GM23338 (cell line): Measurements from ENCODE around the gene GBX1. TPM values are rescaled to one million over a fixed set of nuclear protein-coding genes. Genes with fewer than 3 reads are reported as not detected.

ENCODE experiments used
- ATAC-seq: fragments of 200-7000 bp; cut with Tn5 transposase; 3 replicates; pipeline ENCODE4 v1.9.1; 2020
- DNase-seq: peaks from one replicate; pipeline ENCODE4 v3.0.0-alpha.2; 2015; ENCODE audit warnings: low spot score
- H2AFZ ChIP-seq: fragments of 200-600 bp; sonication (generic); 2 replicates; pipeline ENCODE4 v1.8.0; 2016; ENCODE audit warnings: antibody characterized with exemption, mild to moderate bottlenecking, moderate library complexity
- H3F3A ChIP-seq: fragments of 200-600 bp; sonication (generic); replicated peaks from 2 replicates; pipeline ENCODE4 v1.8.0; 2017; ENCODE audit warnings: antibody characterized with exemption, mixed run types, low read depth
- H3K27ac ChIP-seq: fragments of 200-600 bp; sonication (generic); 2 replicates; pipeline ENCODE4 v1.6.1; 2016; ENCODE audit warnings: low read depth
- H3K27me3 ChIP-seq: fragments of 200-600 bp; sonication (generic); 2 replicates; pipeline ENCODE4 v1.8.0; 2016; ENCODE audit warnings: mild to moderate bottlenecking, mixed run types, moderate library complexity; ENCODE audit not compliant: insufficient read depth
- H3K36me3 ChIP-seq: fragments of 200-600 bp; sonication (generic); 2 replicates; pipeline ENCODE4 v1.8.0; 2016; ENCODE audit warnings: mild to moderate bottlenecking; ENCODE audit not compliant: insufficient read depth
- H3K4me1 ChIP-seq: fragments of 200-600 bp; sonication (generic); 2 replicates; pipeline ENCODE4 v1.8.0; 2016; ENCODE audit warnings: mild to moderate bottlenecking, moderate library complexity; ENCODE audit not compliant: insufficient read depth
- H3K4me2 ChIP-seq: fragments of 200-600 bp; sonication (generic); 2 replicates; pipeline ENCODE4 v1.7.1; 2017; ENCODE audit warnings: mixed run types
- H3K4me3 ChIP-seq: fragments of 200-600 bp; sonication (generic); 2 replicates; pipeline ENCODE4 v1.6.1; 2016; ENCODE audit warnings: mixed run types
- H3K79me2 ChIP-seq: fragments of 200-600 bp; sonication (generic); replicated peaks from 2 replicates; pipeline ENCODE4 v1.8.0; 2017; ENCODE audit warnings: mild to moderate bottlenecking; ENCODE audit not compliant: insufficient read depth
- H3K9me2 ChIP-seq: fragments of 200-600 bp; sonication (generic); 2 replicates; pipeline ENCODE4 v1.8.0; 2017; ENCODE audit not compliant: insufficient read depth
- H4K20me1 ChIP-seq: fragments of 200-600 bp; sonication (generic); replicated peaks from 2 replicates; pipeline ENCODE4 v1.8.0; 2017; ENCODE audit warnings: mild to moderate bottlenecking; ENCODE audit not compliant: insufficient read depth
- H3K27ac Mint-ChIP-seq: 2 replicates; pipeline ENCODE4 v1.8.0; 2020; ENCODE audit warnings: inconsistent platforms, mild to moderate bottlenecking, moderate library complexity, mixed read lengths
- H3K27me3 Mint-ChIP-seq: 3 replicates; pipeline ENCODE4 v1.8.0; 2022; ENCODE audit warnings: low read depth, mild to moderate bottlenecking, moderate library complexity, mixed read lengths, inconsistent platforms; ENCODE audit not compliant: insufficient read depth, poor library complexity
- H3K36me3 Mint-ChIP-seq: 3 replicates; pipeline ENCODE4 v1.8.0; 2021; ENCODE audit warnings: low read depth, mild to moderate bottlenecking, inconsistent platforms, moderate library complexity, mixed read lengths
- H3K4me1 Mint-ChIP-seq: 3 replicates; pipeline ENCODE4 v1.8.0; 2020; ENCODE audit warnings: mild to moderate bottlenecking, inconsistent platforms, mixed read lengths
- H3K4me3 Mint-ChIP-seq: 3 replicates; pipeline ENCODE4 v1.8.0; 2021; ENCODE audit warnings: moderate library complexity, mild to moderate bottlenecking, inconsistent platforms, mixed read lengths
- H3K9me3 Mint-ChIP-seq: 3 replicates; pipeline ENCODE4 v1.8.0; 2020; ENCODE audit warnings: moderate library complexity, mild to moderate bottlenecking, inconsistent platforms, mixed read lengths
- CREB1 ChIP-seq: fragments of 250-450 bp; sonication (Bioruptor Pico); IDR thresholded peaks from 2 replicates; pipeline ENCODE4 v1.5.0; 2020; ENCODE audit warnings: low read depth, mild to moderate bottlenecking, moderate library complexity
- EZH2 ChIP-seq: fragments of 200-600 bp; sonication (generic); IDR thresholded peaks from one replicate; pipeline ENCODE4 v1.8.0; 2017; ENCODE audit warnings: antibody characterized with exemption, mild to moderate bottlenecking, low read depth; ENCODE audit not compliant: unreplicated experiment
- EZH2phosphoT487 ChIP-seq: fragments of 200-600 bp; sonication (generic); IDR thresholded peaks from one replicate; pipeline ENCODE4 v1.8.1; 2018; ENCODE audit warnings: antibody characterized with exemption; ENCODE audit not compliant: unreplicated experiment
- JUNB ChIP-seq: IDR thresholded peaks from one replicate; pipeline ENCODE4 v1.6.1; 2016; ENCODE audit warnings: antibody characterized with exemption; ENCODE audit not compliant: unreplicated experiment
- NANOG ChIP-seq: IDR thresholded peaks from 2 replicates; pipeline ENCODE4 v1.6.1; 2016; ENCODE audit warnings: antibody characterized with exemption, borderline replicate concordance
- POLR2AphosphoS5 ChIP-seq: IDR thresholded peaks from 2 replicates; pipeline ENCODE4 v1.6.1; 2016; ENCODE audit warnings: antibody characterized with exemption, low read depth
- STAT1 ChIP-seq: IDR thresholded peaks from one replicate; pipeline ENCODE4 v1.6.1; 2016; ENCODE audit warnings: antibody characterized with exemption; ENCODE audit not compliant: unreplicated experiment
- ZNF114 ChIP-seq: fragments of 250-450 bp; sonication (Bioruptor Pico); IDR thresholded peaks from 2 replicates; pipeline ENCODE4 v1.5.0; 2020; ENCODE audit warnings: mild to moderate bottlenecking, moderate library complexity
- ZNF331 ChIP-seq: fragments of 250-450 bp; sonication (Bioruptor Pico); IDR thresholded peaks from 2 replicates; pipeline ENCODE4 v1.5.0; 2020; ENCODE audit warnings: low read depth, mild to moderate bottlenecking, moderate library complexity
- polyA plus RNA-seq: library from polyadenylated mRNA; unstranded; fragments of >200 nt; fragmentation: Nextera tagmentation; extraction: Ambion mirVana; gene quantifications from 2 replicates; pipeline ENCODE4 v1.2.1, GENCODE V29; 2016
- total RNA-seq: library from RNA; depleted of rRNA; stranded (reverse); fragments of >200 nt; shearing (Covaris generic); gene quantifications from 2 replicates; pipeline ENCODE4 v1.2.3, GENCODE V29; 2014
- TF ChIP-seq, protein P1 (sequence below): IDR thresholded peaks from 2 replicates; pipeline ENCODE4 v1.6.1; 2016; ENCODE audit warnings: antibody characterized with exemption
- TF ChIP-seq, protein P2 (sequence below): IDR thresholded peaks from one replicate; pipeline ENCODE4 v1.6.1; 2018; ENCODE audit warnings: antibody characterized with exemption; ENCODE audit not compliant: unreplicated experiment
- TF ChIP-seq, protein P3 (sequence below): fragments of 250-450 bp; sonication (Bioruptor Pico); IDR thresholded peaks from 2 replicates; pipeline ENCODE4 v1.5.0; 2020; ENCODE audit warnings: mild to moderate bottlenecking, moderate library complexity
- TF ChIP-seq, protein P4 (sequence below), 2 experiments: fragments of 200-600 bp in 1 of 2; sonication (generic) in 1 of 2; conservative IDR thresholded peaks; 2 replicates each; pipeline versions ENCODE4 v1.5.1 to v1.6.1; 2016 to 2017; ENCODE audit warnings: antibody characterized with exemption in 2 of 2, low read depth in 2 of 2, mild to moderate bottlenecking in 2 of 2, moderate library complexity in 1 of 2

The GBX1 gene
- total and polyA plus RNA-seq, 2 experiments from 2014 or later: 0.24 TPM; not detected in 1

DNA sequence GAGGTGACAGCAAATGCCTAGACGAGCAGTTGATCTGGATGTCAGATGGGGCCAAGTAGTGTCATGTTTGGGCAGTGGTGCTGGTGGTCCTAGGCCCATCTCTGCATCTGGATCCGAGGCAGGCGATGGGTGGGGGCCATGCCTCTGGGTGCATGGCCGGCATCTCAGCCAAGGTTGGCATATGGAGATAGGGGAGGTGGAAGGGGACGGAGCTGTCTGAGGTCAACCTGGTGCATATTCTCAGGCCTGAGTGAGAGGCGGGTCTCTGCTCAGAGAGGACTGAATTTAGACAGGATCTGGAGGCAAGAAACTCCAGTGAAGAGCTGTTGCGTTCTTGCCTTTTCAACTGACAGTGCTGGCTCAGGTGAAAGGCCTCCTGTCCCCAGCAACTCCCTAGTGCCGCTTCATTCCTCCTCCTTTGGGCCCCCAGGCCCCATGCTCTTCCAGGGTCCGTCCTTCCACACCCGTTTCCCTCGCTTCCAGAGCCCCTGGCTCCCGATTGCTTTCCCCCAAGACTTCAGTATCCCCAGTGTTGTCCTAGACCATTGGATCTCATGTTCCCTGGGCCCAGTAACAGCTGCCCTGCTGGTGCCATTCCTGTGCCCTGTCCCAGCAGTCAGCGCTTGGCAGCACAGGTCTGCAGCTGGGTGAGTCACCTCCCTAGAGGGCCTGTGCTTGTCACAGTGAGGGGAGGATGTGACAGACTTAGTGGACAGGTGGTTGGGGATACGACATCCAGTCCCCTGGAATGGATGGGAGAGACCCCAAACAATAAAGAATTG is 32.6 kb downstream of the GBX1 start:
- H3K27me3 ChIP-seq: peaks cover 15% of the 10 kb centered on the region
- H3K4me2 ChIP-seq: no peak overlapping the region
- Mint-ChIP-seq H3K36me3 (peaks cover 23% of the 10 kb centered on the region), H3K4me3 (no peak overlapping the region), H3K4me1 (peaks cover 26% of the 10 kb centered on the region), H3K27ac (no peak overlapping the region), H3K27me3 (peaks cover 25% of the 10 kb centered on the region), H3K9me3 (no peaks in the 10 kb centered on the region)
- DNase-seq (no peak), ATAC-seq (no peak)
- H3F3A ChIP-seq: 0 out of 2 replicates have a peak, but pooled peaks cover 2% of the 10 kb centered on the region
- peaks cover 7% of the 10 kb centered on the region for H4K20me1 ChIP-seq
- H3K79me2 ChIP-seq: no peaks in the 10 kb centered on the region
- H3K4me3 ChIP-seq: no peak overlapping the region
- no peak overlapping the region for H3K27ac ChIP-seq
- H3K9me2 ChIP-seq: no peaks in the 10 kb centered on the region
- no peaks in the 10 kb centered on the region for H3K36me3 ChIP-seq
- H3K4me1 ChIP-seq: peaks cover 23% of the 10 kb centered on the region
- H2AFZ ChIP-seq: no peak overlapping the region
- TF ChIP-seq ZNF114 (CRISPR knock-in tag) (no peak), NANOG (no peak), EZH2phosphoT487 (no peak), STAT1 (no peak), POLR2AphosphoS5 (no peak), JUNB (no peak), EZH2 (no peak), CREB1 (CRISPR knock-in tag) (no peak), ZNF331 (CRISPR knock-in tag) (no peak)
- TF ChIP-seq, protein P1, sequence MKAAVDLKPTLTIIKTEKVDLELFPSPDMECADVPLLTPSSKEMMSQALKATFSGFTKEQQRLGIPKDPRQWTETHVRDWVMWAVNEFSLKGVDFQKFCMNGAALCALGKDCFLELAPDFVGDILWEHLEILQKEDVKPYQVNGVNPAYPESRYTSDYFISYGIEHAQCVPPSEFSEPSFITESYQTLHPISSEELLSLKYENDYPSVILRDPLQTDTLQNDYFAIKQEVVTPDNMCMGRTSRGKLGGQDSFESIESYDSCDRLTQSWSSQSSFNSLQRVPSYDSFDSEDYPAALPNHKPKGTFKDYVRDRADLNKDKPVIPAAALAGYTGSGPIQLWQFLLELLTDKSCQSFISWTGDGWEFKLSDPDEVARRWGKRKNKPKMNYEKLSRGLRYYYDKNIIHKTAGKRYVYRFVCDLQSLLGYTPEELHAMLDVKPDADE: no peak
- TF ChIP-seq, protein P2, sequence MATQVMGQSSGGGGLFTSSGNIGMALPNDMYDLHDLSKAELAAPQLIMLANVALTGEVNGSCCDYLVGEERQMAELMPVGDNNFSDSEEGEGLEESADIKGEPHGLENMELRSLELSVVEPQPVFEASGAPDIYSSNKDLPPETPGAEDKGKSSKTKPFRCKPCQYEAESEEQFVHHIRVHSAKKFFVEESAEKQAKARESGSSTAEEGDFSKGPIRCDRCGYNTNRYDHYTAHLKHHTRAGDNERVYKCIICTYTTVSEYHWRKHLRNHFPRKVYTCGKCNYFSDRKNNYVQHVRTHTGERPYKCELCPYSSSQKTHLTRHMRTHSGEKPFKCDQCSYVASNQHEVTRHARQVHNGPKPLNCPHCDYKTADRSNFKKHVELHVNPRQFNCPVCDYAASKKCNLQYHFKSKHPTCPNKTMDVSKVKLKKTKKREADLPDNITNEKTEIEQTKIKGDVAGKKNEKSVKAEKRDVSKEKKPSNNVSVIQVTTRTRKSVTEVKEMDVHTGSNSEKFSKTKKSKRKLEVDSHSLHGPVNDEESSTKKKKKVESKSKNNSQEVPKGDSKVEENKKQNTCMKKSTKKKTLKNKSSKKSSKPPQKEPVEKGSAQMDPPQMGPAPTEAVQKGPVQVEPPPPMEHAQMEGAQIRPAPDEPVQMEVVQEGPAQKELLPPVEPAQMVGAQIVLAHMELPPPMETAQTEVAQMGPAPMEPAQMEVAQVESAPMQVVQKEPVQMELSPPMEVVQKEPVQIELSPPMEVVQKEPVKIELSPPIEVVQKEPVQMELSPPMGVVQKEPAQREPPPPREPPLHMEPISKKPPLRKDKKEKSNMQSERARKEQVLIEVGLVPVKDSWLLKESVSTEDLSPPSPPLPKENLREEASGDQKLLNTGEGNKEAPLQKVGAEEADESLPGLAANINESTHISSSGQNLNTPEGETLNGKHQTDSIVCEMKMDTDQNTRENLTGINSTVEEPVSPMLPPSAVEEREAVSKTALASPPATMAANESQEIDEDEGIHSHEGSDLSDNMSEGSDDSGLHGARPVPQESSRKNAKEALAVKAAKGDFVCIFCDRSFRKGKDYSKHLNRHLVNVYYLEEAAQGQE: no peak
- TF ChIP-seq, protein P3, sequence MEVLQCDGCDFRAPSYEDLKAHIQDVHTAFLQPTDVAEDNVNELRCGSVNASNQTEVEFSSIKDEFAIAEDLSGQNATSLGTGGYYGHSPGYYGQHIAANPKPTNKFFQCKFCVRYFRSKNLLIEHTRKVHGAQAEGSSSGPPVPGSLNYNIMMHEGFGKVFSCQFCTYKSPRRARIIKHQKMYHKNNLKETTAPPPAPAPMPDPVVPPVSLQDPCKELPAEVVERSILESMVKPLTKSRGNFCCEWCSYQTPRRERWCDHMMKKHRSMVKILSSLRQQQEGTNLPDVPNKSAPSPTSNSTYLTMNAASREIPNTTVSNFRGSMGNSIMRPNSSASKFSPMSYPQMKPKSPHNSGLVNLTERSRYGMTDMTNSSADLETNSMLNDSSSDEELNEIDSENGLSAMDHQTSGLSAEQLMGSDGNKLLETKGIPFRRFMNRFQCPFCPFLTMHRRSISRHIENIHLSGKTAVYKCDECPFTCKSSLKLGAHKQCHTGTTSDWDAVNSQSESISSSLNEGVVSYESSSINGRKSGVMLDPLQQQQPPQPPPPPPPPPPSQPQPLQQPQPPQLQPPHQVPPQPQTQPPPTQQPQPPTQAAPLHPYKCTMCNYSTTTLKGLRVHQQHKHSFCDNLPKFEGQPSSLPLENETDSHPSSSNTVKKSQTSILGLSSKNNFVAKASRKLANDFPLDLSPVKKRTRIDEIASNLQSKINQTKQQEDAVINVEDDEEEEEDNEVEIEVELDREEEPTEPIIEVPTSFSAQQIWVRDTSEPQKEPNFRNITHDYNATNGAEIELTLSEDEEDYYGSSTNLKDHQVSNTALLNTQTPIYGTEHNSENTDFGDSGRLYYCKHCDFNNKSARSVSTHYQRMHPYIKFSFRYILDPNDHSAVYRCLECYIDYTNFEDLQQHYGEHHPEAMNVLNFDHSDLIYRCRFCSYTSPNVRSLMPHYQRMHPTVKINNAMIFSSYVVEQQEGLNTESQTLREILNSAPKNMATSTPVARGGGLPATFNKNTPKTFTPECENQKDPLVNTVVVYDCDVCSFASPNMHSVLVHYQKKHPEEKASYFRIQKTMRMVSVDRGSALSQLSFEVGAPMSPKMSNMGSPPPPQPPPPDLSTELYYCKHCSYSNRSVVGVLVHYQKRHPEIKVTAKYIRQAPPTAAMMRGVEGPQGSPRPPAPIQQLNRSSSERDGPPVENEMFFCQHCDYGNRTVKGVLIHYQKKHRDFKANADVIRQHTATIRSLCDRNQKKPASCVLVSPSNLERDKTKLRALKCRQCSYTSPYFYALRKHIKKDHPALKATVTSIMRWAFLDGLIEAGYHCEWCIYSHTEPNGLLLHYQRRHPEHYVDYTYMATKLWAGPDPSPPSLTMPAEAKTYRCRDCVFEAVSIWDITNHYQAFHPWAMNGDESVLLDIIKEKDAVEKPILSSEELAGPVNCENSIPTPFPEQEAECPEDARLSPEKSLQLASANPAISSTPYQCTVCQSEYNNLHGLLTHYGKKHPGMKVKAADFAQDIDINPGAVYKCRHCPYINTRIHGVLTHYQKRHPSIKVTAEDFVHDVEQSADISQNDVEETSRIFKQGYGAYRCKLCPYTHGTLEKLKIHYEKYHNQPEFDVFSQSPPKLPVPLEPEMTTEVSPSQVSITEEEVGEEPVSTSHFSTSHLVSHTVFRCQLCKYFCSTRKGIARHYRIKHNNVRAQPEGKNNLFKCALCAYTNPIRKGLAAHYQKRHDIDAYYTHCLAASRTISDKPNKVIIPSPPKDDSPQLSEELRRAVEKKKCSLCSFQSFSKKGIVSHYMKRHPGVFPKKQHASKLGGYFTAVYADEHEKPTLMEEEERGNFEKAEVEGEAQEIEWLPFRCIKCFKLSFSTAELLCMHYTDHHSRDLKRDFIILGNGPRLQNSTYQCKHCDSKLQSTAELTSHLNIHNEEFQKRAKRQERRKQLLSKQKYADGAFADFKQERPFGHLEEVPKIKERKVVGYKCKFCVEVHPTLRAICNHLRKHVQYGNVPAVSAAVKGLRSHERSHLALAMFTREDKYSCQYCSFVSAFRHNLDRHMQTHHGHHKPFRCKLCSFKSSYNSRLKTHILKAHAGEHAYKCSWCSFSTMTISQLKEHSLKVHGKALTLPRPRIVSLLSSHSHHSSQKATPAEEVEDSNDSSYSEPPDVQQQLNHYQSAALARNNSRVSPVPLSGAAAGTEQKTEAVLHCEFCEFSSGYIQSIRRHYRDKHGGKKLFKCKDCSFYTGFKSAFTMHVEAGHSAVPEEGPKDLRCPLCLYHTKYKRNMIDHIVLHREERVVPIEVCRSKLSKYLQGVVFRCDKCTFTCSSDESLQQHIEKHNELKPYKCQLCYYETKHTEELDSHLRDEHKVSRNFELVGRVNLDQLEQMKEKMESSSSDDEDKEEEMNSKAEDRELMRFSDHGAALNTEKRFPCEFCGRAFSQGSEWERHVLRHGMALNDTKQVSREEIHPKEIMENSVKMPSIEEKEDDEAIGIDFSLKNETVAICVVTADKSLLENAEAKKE (CRISPR knock-in tag): no peak
- TF ChIP-seq, protein P4, sequence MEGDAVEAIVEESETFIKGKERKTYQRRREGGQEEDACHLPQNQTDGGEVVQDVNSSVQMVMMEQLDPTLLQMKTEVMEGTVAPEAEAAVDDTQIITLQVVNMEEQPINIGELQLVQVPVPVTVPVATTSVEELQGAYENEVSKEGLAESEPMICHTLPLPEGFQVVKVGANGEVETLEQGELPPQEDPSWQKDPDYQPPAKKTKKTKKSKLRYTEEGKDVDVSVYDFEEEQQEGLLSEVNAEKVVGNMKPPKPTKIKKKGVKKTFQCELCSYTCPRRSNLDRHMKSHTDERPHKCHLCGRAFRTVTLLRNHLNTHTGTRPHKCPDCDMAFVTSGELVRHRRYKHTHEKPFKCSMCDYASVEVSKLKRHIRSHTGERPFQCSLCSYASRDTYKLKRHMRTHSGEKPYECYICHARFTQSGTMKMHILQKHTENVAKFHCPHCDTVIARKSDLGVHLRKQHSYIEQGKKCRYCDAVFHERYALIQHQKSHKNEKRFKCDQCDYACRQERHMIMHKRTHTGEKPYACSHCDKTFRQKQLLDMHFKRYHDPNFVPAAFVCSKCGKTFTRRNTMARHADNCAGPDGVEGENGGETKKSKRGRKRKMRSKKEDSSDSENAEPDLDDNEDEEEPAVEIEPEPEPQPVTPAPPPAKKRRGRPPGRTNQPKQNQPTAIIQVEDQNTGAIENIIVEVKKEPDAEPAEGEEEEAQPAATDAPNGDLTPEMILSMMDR (conservative IDR thresholded peaks at IDR 0.05; ENCODE audit: low read depth in 2 of 2): no peak
